ENCODE measurements around the gene OTOA.
"Not testable (repeated sequence)": the region's sequence is repeated elsewhere in the genome, so short reads cannot be mapped to it uniquely, and the experiment has no call there.

Gene OTOA

GRCh38 chr16:21663889-21664647, at the start of gene OTOA:
Gene OTOA, plus strand, starts transcription at chr16:21663968. Its CDS starts 14,547 bp downstream, at chr16:21678515.
- no peak for DNase-seq (ENCODE audit: low read depth in 2 of 2)

DNA sequence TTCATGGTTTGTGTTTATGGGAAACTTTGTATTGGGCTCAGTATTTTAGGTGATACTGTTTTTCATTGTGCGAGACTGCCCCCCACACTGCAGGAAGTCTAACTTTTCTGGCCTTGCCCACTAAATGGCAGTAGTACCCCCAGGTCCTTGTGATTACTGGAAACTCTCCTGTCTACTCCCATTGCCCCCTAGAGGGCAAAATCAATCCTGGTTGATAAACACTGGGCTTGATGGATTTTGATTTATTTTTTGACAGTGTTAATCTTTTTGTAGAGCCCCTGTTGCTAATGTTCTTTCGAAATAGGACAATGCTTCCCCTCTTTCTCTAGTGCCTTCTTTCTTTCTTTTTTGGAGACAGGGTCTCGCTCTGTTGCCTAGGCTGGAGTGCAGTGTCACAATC, 48.9 kb upstream of the OTOA start:
- no peak for DNase-seq (ENCODE audit: low read depth in 2 of 2)

- no peak for DNase-seq (ENCODE audit: low read depth in 2 of 2)
These were observed 46.2 kb upstream of the OTOA start for GRCh38 chr16:21617607-21618006.

- DNase-seq (ENCODE audit: low read depth in 2 of 2): no peak
These were observed 45.5 kb upstream of the OTOA start for GRCh38 chr16:21618281-21618680.

DNA sequence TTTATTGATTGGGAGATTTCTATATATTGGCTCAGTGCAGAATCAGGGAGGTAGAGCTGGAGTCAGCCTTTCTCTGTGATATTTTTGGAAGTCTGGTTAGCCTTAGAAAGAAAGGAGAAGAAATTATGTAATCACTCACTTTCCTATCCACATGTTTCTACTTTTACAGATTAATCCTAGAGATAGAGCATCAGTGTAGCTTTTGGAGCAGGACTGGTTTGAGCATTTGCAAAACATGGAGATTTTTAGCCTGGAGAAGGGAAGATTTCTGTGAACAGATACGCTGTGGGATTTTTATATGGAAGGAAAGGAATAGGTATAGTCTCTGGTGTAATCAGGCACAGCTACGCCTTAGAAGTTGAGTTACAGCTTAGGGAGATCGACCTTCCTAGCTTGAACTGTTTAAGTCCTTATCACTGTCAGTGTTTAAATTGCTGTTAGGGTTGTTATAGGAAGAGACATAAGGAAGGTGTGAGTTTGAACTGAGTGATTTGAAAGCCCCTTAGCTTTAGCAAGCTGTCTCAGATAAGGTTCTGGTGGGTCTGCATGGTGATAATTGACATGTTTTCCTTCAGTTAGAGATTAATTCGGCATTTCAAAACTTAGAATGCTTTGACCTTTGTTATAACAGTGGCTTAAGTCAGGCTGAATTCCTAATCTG, 43.9 kb upstream of the OTOA start:
- no peak for DNase-seq (ENCODE audit: low read depth in 2 of 2)

DNA sequence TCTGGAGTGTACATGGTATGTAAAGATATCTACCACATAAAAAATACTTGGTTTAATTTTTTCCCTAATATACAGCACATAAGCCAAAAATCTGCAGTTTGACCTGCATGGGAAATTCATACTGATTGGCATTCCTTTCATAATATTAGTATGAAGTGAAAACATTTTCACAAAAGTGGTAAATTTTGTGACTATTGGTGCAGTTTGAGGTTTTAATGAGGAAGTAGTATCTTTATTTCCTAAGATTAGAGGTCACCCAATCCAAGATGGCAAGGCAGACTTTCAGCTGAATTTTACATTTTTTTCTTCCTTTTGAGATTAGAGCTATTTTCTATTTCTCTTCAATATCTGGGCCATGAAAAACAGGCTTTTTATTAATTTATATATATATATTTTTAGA, 43.2 kb upstream of the OTOA start:
- no peak for DNase-seq (ENCODE audit: low read depth in 2 of 2)

DNA sequence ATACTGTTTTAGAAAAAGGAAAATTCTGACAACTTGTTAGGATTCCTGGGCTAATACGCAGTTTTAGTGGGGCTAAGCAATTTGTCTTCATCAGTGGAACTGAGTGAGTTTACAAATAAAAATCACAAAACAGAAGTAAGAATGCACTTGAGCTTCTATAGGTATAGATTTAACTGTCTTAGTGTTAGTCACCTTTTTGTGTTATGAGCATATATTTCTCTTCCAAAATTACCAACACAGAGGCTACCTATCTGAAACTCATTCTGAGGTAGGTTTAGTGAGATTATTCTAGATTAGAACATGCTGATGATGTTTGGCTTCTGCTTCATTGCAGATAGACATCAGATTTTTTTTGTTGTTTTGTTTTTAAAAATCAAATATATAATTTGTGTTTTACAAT, 41.2 kb upstream of the OTOA start:
- DNase-seq (ENCODE audit: low read depth in 2 of 2): no peak

GRCh38 chr16:21625026-21625425, 38.7 kb upstream of the OTOA start:
- no peak for DNase-seq (ENCODE audit: low read depth in 2 of 2)

GRCh38 chr16:21626659-21627277, 37.0 kb upstream of the OTOA start:
- DNase-seq (ENCODE audit: low read depth in 2 of 2): no peak

- no peak for DNase-seq (ENCODE audit: low read depth in 2 of 2)
These were observed 35.5 kb upstream of the OTOA start for GRCh38 chr16:21628121-21628726.

GRCh38 chr16:21628772-21629171, 35.0 kb upstream of the OTOA start:
- DNase-seq (ENCODE audit: low read depth in 2 of 2): no peak

DNA sequence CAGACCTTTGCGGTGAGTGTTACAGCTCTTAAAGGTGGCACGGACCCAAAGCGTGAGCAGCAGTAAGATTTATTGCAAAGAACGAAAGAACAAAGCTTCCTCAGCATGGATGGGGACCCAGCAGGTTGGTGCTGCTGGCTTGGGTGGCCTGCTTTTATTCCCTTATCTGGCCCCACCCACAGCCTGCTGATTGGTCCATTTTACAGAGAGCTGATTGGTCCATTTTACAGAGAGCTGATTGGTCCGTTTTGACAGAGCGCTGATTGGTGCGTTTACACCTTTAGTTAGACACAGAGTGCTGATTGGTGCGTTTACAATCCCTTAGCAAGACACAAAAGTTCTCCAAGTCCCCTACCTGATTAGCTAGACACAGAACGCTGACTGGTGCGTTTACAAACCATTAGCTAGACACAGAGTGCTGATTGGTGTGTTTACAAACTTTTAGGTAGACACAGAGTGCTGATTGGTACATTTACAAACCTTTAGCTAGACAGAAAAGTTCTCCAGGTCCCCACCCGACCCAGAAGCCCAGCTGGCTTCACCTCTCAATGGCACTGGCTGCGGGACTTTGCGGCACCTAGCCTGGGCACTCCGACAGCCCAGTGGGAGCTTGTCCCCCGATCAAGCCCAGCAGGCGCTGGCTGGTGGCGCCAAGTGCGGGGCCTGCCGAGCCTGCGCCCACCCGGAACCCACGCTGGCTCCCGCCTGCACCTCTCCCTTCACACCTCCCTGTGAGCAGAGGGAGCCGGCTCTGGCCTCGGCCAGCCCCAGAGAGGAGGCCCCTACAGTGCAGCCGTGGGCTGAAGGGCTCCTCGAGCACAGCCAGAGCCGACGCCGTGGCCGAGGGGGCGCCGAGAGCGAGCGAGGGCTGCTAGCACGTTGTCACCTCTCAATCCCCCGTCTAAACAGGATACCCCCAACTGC, 33.9 kb upstream of the OTOA start:
- not testable (repeated sequence) for DNase-seq (ENCODE audit: low read depth in 2 of 2)

GRCh38 chr16:21630866-21631265, 32.9 kb upstream of the OTOA start:
- not testable (repeated sequence) for DNase-seq (ENCODE audit: low read depth in 2 of 2)

DNA sequence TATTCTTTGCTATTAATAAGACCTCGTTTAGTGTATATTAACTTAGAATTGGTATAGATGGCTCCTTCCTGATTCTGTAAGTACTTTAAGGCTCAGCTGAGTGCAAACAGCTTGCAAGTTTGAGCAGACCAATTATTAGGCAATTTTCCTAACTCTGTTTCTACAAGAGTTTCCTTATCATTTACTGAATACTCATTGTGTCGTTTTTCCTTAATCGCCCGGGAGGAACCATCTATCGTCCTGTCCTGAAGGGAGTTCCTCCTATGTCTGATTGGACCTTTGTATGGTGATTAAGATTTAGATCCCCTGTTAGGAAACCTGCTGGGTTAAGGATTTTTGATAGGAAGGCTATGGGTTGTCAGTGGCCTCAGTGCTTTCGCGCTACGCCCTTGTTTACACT, 32.4 kb upstream of the OTOA start:
- DNase-seq (ENCODE audit: low read depth in 2 of 2): not testable (repeated sequence)

DNA sequence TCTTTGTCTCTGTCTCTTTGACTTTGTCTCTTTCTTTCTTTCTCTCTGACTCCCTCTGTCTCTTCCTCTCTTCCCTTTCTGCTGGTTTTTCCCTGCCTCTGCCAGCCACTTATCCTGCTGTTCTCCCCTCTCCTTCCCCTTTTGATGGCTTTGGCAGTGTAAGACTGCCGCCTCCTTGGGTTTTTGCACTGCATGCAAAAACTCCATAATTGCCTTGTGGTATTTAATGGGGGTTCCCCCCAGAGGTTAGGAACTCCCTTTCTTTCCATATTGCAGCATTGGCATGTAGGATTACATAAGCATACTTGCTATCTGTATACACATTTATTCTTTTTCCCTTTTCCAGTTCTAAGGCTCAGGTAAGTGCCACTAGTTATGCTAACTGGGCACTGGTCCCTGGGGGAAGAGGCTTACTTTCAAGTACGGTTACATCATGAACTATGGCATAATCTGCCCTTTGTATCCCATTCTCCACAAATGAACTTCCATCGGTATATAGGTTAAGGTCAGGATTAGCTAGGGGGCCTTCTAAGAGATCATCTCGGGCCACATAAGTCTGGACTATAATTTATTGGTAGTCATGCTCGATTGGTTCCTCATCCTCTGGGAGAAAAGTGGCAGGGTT, 31.7 kb upstream of the OTOA start:
- not testable (repeated sequence) for DNase-seq (ENCODE audit: low read depth in 2 of 2)

GRCh38 chr16:21634216-21634615, 29.6 kb upstream of the OTOA start:
- DNase-seq (ENCODE audit: low read depth in 2 of 2): no peak

GRCh38 chr16:21635694-21636093, 28.1 kb upstream of the OTOA start:
- DNase-seq (ENCODE audit: low read depth in 2 of 2): not testable (repeated sequence)

DNA sequence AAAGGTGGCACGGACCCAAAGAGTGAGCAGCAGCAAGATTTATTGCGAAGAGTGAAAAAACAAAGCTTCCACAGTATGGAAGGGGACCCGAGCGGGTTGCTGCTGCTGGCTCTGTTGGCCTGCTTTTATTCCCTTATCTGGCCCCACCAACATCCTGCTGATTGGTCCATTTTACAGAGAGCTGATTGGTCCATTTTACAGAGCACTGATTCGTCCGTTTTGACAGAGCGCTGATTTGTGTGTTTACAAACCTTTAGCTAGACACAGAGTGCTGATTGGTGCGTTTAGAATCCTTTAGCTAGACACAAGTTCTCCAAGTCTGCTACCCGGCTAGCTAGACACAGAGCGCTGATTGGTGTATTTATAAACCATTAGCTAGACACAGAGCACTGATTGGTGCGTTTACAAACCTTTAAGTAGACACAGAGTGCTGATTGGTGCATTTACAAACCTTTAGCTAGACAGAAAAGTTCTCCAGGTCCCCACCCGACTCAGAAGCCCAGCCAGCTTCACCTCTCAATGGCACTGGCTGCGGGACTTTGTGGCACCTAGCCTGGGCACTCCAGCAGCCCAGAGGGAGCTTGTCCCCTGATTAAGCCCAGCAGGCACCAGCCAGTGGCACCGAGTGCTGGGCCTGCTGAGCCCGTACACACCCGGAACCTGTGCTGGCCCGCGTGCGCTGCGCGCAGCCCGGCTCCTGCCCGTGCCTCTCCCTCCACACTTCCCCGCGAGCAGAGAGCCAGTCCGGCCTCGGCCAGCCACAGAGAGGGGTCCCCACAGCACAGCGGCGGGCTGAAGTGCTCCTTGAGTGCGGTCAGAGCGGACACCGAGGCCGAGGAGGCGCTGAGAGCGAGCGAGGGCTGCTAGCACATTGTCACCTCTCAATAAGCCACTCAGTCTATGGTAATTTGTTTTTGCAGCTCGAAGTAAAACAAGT, 26.5 kb upstream of the OTOA start:
- DNase-seq (ENCODE audit: low read depth in 2 of 2): no peak

DNA sequence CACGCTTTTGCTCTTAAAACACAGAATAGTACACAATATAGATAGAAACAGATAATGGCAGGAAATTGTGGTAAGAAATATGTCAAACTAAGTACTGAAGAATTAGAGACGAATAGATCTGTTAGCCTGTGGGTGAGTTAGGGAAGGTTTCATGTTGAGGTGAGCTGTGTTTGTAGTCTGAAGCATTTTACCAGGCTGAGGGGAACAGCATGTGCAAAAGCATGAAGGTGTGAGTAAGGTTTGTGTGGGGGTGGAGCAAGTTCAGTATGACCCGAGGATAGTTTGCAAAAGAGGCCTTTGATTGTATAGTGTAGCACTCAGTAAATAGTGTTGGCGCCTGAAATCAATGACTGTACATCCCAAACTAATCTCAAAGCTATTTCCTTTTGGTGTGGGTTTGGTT, 25.2 kb upstream of the OTOA start:
- peak in 1 of 2 donors; percentile 30 for DNase-seq (ENCODE audit: low read depth in 2 of 2)

GRCh38 chr16:21639493-21639892, 24.3 kb upstream of the OTOA start:
- DNase-seq (ENCODE audit: low read depth in 2 of 2): no peak

Data from stimulated activated CD4-positive, alpha-beta T cell treated with anti-CD3 and anti-CD28 coated beads, Interleukin-15, amount 100 ng/mL, for 48 hours (primary cell).